Endometrial microvascular endothelial cells (primary cell): ENCODE measurements around the gene C2CD2. TPM values are rescaled to one million over a fixed set of nuclear protein-coding genes. Genes with fewer than 3 reads are reported as not detected.

ENCODE experiments used
- in situ Hi-C: cut with HindIII; loops from 2 replicates; pipeline ENCODE4 v1.10.0; 2017; ENCODE audit warnings: low sequenced_read_pairs, low pct_unique_long_range_greater_than_20kb; ENCODE audit errors: inconsistent ontology term
- total RNA-seq: library from RNA; depleted of rRNA; stranded (reverse); fragments of >200 nt; gene quantifications from one replicate; pipeline ENCODE4 v1.2.3, GENCODE V29; 2015; ENCODE audit errors: inconsistent ontology term

Gene C2CD2
- total RNA-seq, 1 donor from 2014 or later = 43.2 TPM

GRCh38 chr21:41901099-41901498 lies 52.7 kb downstream of the C2CD2 start:
- in situ Hi-C loops = no loop called here

- in situ Hi-C loops = no loop called here
Observed at GRCh38 chr21:41900401-41900800, 53.4 kb downstream of the C2CD2 start.

GRCh38 chr21:41899426-41900202 lies 54.2 kb downstream of the C2CD2 start:
- in situ Hi-C loops = no loop called here

DNA sequence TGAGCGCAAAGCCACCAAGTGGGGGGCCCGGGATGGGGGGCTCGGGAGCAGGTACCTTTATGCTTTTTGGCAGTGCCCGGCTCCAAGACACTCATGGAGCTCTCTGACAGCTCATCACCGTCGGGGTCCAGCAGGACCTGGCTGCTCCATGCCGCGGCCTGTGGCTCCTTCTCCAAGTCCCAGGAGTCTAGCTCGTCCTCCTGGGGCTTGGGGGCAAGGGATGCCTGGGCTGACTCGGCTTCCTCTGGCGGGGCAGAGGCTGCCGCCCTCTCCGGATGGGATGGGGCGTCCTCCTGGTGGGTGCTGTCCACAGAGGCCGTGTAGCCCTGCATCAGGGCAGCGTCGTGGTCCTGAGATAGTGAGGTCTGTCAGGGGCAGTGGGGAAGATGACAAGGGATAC lies 54.8 kb downstream of the C2CD2 start:
- in situ Hi-C loops = no loop called here

DNA sequence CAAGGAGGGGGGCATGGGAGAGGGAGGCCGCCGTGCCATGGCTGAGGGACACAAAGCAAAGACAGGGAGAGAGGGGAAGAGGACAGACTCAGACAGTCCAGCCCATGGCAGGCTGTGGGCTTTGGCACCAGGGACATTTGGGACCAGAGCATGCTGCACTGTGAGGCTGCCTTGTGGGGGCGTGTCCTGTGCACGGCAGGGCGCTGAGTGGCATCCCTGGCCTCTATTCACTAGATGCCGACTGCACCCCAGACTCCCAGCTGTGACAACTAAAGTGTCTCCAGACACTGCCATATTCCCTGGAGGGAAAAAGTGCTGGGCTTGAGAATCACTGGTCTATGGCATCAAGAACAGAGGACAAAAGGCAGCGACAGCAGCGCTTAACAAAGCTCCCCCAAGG lies 56.1 kb downstream of the C2CD2 start:
- in situ Hi-C loops = no loop called here

DNA sequence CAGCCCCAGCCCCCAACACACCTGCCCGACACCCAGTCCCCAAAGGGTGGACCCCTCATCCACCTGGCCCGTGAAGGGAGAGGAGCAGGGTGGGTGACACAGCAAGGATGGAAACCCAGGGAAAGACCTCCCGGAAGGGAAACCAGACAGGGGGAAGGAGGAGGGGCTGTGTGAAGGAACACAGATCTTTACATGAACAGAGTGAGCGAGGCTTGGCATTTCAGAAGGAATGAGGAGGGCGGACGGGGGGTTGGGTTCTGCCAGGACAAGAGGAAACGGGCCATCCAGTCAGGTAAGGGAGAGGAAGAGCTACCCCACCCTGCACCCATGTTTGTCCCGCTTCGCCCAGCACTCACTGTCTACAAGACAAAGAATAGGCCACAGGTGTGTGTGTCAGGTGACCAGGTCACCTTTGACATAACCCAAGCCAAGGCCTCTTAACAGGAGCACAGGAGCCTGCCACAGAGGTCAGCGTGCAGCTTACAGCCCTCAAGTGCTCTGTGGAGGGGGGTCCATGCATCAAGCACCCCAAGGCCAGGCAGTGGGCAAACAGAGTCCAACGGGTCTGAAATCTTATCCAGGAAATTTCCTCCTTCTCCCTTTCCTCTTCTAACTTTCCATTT lies 56.7 kb downstream of the C2CD2 start:
- in situ Hi-C loops = no loop called here

GRCh38 chr21:41895643-41896493 lies 58.0 kb downstream of the C2CD2 start:
- in situ Hi-C loops = no loop called here

GRCh38 chr21:41894922-41895557 lies 58.8 kb downstream of the C2CD2 start:
- in situ Hi-C loops = no loop called here

DNA sequence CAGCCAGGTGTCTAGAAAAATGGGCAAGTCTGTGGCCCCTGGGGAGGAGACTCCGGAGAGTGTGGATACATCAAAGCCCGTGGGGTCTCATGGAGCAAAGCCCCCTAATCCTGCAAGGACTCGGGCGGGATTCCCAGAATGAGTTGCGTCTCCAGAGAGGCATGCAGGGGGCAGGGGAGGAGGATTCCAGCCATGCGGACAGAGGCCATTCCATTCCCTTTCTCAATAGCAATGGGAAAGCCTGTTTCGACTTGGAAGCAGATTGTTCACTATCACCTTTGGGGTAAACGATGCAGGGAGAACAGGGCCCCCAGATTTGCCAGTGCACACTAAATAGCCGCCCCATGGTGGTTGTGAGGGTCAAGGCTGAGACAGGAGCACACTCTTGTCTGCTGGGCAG lies 59.3 kb downstream of the C2CD2 start:
- in situ Hi-C loops = no loop called here

GRCh38 chr21:41892726-41893125 lies 61.1 kb downstream of the C2CD2 start:
- in situ Hi-C loops = no loop called here

- in situ Hi-C loops = no loop called here
Observed at GRCh38 chr21:41891132-41891531, 62.7 kb downstream of the C2CD2 start.

- in situ Hi-C loops = no loop called here
Observed at GRCh38 chr21:41890355-41890754, 63.5 kb downstream of the C2CD2 start.

DNA sequence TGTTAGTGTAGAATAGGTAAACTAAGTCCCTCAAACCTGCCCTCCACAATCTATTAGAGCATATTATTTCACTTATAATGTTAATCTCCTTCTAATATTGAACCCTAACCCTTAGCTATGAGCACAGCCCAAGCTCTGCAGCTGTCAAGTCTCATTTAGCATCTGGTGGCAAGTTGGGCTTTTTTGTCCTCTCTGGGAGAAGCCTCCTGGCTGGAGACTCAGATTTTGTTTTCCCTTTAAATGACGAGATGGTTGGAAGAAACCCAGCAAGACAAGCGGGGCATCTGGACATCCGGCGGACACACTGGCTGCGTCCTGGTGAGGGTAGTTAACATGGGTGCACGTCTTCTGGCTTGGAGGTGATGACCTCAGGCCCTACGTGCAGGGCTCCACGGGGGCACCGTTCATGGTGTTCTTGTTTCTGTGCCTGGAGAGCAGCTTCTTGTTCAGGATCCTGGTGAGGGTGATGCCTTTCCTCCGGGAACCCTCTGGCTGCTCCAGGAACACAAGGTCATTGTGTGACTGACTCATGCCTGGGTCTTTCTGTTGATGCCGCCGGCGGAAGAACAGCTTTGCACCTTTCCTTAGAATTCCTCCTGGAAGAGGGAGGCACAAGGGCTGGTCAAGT lies 65.0 kb downstream of the C2CD2 start:
- in situ Hi-C loops = no loop called here

GRCh38 chr21:41887667-41888066 lies 66.2 kb downstream of the C2CD2 start:
- in situ Hi-C loops = no loop called here

GRCh38 chr21:41886328-41886727 lies 67.5 kb downstream of the C2CD2 start:
- in situ Hi-C loops = no loop called here

GRCh38 chr21:41885341-41886024 lies 68.3 kb downstream of the C2CD2 start:
- in situ Hi-C loops = no loop called here

GRCh38 chr21:41884501-41885030 lies 69.3 kb downstream of the C2CD2 start:
- in situ Hi-C loops = no loop called here

- in situ Hi-C loops = no loop called here
Observed at GRCh38 chr21:41883582-41883981, 70.2 kb downstream of the C2CD2 start.
